PFSK-1 (cell line): Measurements from ENCODE around the gene ZXDC.

Experiments
- FOXP2 ChIP-seq: optimal IDR thresholded peaks from 2 replicates; pipeline ENCODE3; 2011; ENCODE audit warnings: borderline replicate concordance, control low read depth, inconsistent platforms; ENCODE audit not compliant: insufficient read depth; ENCODE audit errors: extremely low read length, extremely low read depth
- POLR2AphosphoS5 ChIP-seq: IDR thresholded peaks from 2 replicates; pipeline ENCODE4 v1.6.1; 2012; ENCODE audit warnings: low read depth, mild to moderate bottlenecking, control low read depth, low read length, moderate library complexity
- REST ChIP-seq, 2 experiments: IDR thresholded peaks; 2 replicates each; pipeline versions ENCODE4 v1.6.1 to v1.8.0; 2011 to 2012; ENCODE audit warnings: low read depth in 2 of 2, low read length in 2 of 2, control low read depth in 1 of 2, inconsistent platforms in 1 of 2, mild to moderate bottlenecking in 1 of 2, moderate library complexity in 1 of 2; ENCODE audit not compliant: insufficient read depth in 1 of 2
- SIN3A ChIP-seq: IDR thresholded peaks from 2 replicates; pipeline ENCODE4 v1.6.1; 2012; ENCODE audit warnings: mild to moderate bottlenecking, low read length, moderate library complexity, borderline replicate concordance; ENCODE audit not compliant: insufficient read depth
- TAF1 ChIP-seq: IDR thresholded peaks from 2 replicates; pipeline ENCODE4 v1.6.1; 2012; ENCODE audit warnings: low read length, control low read depth, borderline replicate concordance; ENCODE audit not compliant: insufficient read depth

Gene ZXDC

GRCh38 chr3:126422571-126423091 is 53.1 kb downstream of the ZXDC start:
- TF ChIP-seq POLR2AphosphoS5 (no peak), FOXP2 (no peak), SIN3A (no peak), REST (IDR thresholded peaks at IDR 0.05; ENCODE audit: insufficient read depth in 1 of 2, low read depth in 2 of 2, low read length in 2 of 2) (no peak), TAF1 (no peak)

GRCh38 chr3:126422121-126422520 is 53.6 kb downstream of the ZXDC start:
- no peak for TF ChIP-seq REST (IDR thresholded peaks at IDR 0.05; ENCODE audit: insufficient read depth in 1 of 2, low read depth in 2 of 2, low read length in 2 of 2)
- no peak for TF ChIP-seq POLR2AphosphoS5
- no peak for TF ChIP-seq TAF1
- TF ChIP-seq FOXP2 = no peak
- no peak for TF ChIP-seq SIN3A

GRCh38 chr3:126421573-126422119 is 54.0 kb downstream of the ZXDC start:
- TF ChIP-seq FOXP2 (no peak), POLR2AphosphoS5 (no peak), REST (IDR thresholded peaks at IDR 0.05; ENCODE audit: insufficient read depth in 1 of 2, low read depth in 2 of 2, low read length in 2 of 2) (no peak), SIN3A (no peak)

- TF ChIP-seq TAF1 = no peak
- no peak for TF ChIP-seq REST (IDR thresholded peaks at IDR 0.05; ENCODE audit: insufficient read depth in 1 of 2, low read depth in 2 of 2, low read length in 2 of 2)
- TF ChIP-seq POLR2AphosphoS5 = no peak
- no peak for TF ChIP-seq FOXP2
- no peak for TF ChIP-seq SIN3A
These were observed 55.6 kb downstream of the ZXDC start for GRCh38 chr3:126419886-126420786.
